Hepatocyte (in vitro differentiated cells): ENCODE results near the gene ATP8A1. TPM values are rescaled to one million over a fixed set of nuclear protein-coding genes. Genes with fewer than 3 reads are reported as not detected.

ENCODE experiments used
- DNase-seq: peaks from one replicate; pipeline ENCODE4 v3.0.0-alpha.2; 2016; ENCODE audit warnings: low spot score
- H2AFZ ChIP-seq: fragments of 200-600 bp; sonication (generic); 2 replicates; pipeline ENCODE4 v1.6.0; 2016; ENCODE audit warnings: antibody characterized with exemption, mild to moderate bottlenecking
- H3K27ac ChIP-seq: fragments of 200-600 bp; sonication (generic); 2 replicates; pipeline ENCODE4 v1.5.1; 2016; ENCODE audit warnings: mild to moderate bottlenecking
- H3K27me3 ChIP-seq: fragments of 200-600 bp; sonication (generic); 2 replicates; pipeline ENCODE4 v1.6.1; 2016
- H3K36me3 ChIP-seq: fragments of 200-600 bp; sonication (generic); replicated peaks from 2 replicates; pipeline ENCODE4 v1.5.1; 2016; ENCODE audit warnings: low read depth; ENCODE audit not compliant: insufficient read depth
- H3K4me1 ChIP-seq: fragments of 200-600 bp; sonication (generic); 2 replicates; pipeline ENCODE4 v1.5.1; 2016; ENCODE audit warnings: mild to moderate bottlenecking, moderate library complexity; ENCODE audit not compliant: insufficient read depth
- H3K4me2 ChIP-seq: fragments of 200-600 bp; sonication (generic); 2 replicates; pipeline ENCODE4 v1.6.0; 2016
- H3K4me3 ChIP-seq: fragments of 200-600 bp; sonication (generic); 2 replicates; pipeline ENCODE4 v1.5.1; 2016; ENCODE audit warnings: mild to moderate bottlenecking
- H3K79me2 ChIP-seq: fragments of 200-600 bp; sonication (generic); 2 replicates; pipeline ENCODE4 v1.6.0; 2017; ENCODE audit warnings: mild to moderate bottlenecking
- H3K9me2 ChIP-seq: fragments of 200-600 bp; sonication (generic); replicated peaks from 2 replicates; pipeline ENCODE4 v1.6.0; 2017; ENCODE audit warnings: mild to moderate bottlenecking; ENCODE audit not compliant: insufficient read depth
- H3K9me3 ChIP-seq: fragments of 200-600 bp; sonication (generic); 2 replicates; pipeline ENCODE4 v1.5.1; 2016; ENCODE audit warnings: low read depth, mild to moderate bottlenecking
- H4K20me1 ChIP-seq: fragments of 200-600 bp; sonication (generic); 2 replicates; pipeline ENCODE4 v1.6.0; 2016; ENCODE audit warnings: mild to moderate bottlenecking; ENCODE audit not compliant: insufficient read depth, poor library complexity, severe bottlenecking
- CTCF ChIP-seq: fragments of 200-600 bp; sonication (generic); IDR thresholded peaks from 2 replicates; pipeline ENCODE4 v1.5.1; 2016; ENCODE audit warnings: antibody characterized with exemption, mild to moderate bottlenecking; ENCODE audit not compliant: poor library complexity
- EZH2 ChIP-seq: fragments of 200-600 bp; sonication (generic); IDR thresholded peaks from 2 replicates; pipeline ENCODE4 v1.6.1; 2016; ENCODE audit warnings: antibody characterized with exemption, mild to moderate bottlenecking, borderline replicate concordance
- EZH2phosphoT487 ChIP-seq: fragments of 200-600 bp; sonication (generic); IDR thresholded peaks from one replicate; pipeline ENCODE4 v1.6.1; 2018; ENCODE audit warnings: antibody characterized with exemption, mild to moderate bottlenecking, low read depth, moderate library complexity; ENCODE audit not compliant: unreplicated experiment, severe bottlenecking
- WGBS: methylation state at CpG from one replicate; pipeline ENCODE4 v1.1.6; 2016; ENCODE audit warnings: low lambda C conversion rate; ENCODE audit errors: missing lambda C conversion rate; 5-methylcytosine and 5-hydroxymethylcytosine counted together
- polyA plus RNA-seq: library from polyadenylated mRNA; unstranded; fragments of >200 nt; fragmentation: Nextera tagmentation; extraction: Ambion mirVana; gene quantifications from 2 replicates; pipeline ENCODE4 v1.2.1, GENCODE V29; 2016
- total RNA-seq: library from RNA; depleted of rRNA; stranded (reverse); fragments of >200 nt; gene quantifications from 2 replicates; pipeline ENCODE4 v1.2.3, GENCODE V29; 2014

ATP8A1 gene
- total and polyA plus RNA-seq, 2 experiments from 2014 or later: 3.3 to 42.1 TPM

- H3K9me3 ChIP-seq: no peaks in the 10 kb centered on the region
- no peak overlapping the region for H3K4me2 ChIP-seq
- H3K4me3 ChIP-seq: no peak overlapping the region
- H3K79me2 ChIP-seq: no peaks in the 10 kb centered on the region
- H3K36me3 ChIP-seq: no peaks in the 10 kb centered on the region
- 69% methylated on average over 4 of the region's 4 CpGs for WGBS
- no peaks in the 10 kb centered on the region for H4K20me1 ChIP-seq
- H3K27ac ChIP-seq: no peak overlapping the region
- no peaks in the 10 kb centered on the region for H3K4me1 ChIP-seq
- no peak overlapping the region for H2AFZ ChIP-seq
- DNase-seq: no peak
- H3K9me2 ChIP-seq: no peaks in the 10 kb centered on the region
- H3K27me3 ChIP-seq: peaks cover 6% of the 10 kb centered on the region
- no peak for TF ChIP-seq EZH2
Measured at GRCh38 chr4:42671431-42672194, 14.7 kb upstream of the ATP8A1 start.

DNA sequence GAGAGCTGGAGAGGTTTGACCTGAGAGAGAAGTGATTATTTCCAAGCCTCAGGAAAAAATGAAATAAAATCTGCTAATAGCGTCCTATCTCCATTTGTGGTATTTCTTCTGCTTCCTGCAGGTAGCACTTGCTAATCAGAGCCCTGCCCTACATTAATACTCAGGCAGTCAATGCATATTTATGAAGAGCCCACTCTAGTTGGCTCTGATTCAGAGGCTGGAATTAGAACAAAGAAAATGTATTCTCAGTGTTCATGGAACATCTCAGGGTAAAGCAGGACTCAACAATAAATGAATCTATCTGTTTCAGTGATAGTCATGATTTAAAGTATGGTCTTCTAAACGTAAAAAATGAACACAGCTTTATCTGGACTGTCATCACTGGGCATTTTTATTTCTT, 1.4 kb upstream of the ATP8A1 start:
- 62% methylated on average over 2 of the region's 2 CpGs for WGBS
- H3K4me1 ChIP-seq: peaks cover 14% of the 10 kb centered on the region
- H4K20me1 ChIP-seq: no peaks in the 10 kb centered on the region
- H3K4me3 ChIP-seq: peak overlapping the region; percentile 89
- H3K79me2 ChIP-seq: peaks cover 3% of the 10 kb centered on the region
- H3K9me3 ChIP-seq: no peaks in the 10 kb centered on the region
- H3K4me2 ChIP-seq: peak overlapping the region; percentile 78
- no peaks in the 10 kb centered on the region for H3K36me3 ChIP-seq
- H2AFZ ChIP-seq: peak overlapping the region; percentile 98
- H3K27ac ChIP-seq: peak overlapping the region; percentile 95
- TF ChIP-seq EZH2: no peak
- no peak for TF ChIP-seq EZH2phosphoT487
- no peak for TF ChIP-seq CTCF
- H3K27me3 ChIP-seq: no peaks in the 10 kb centered on the region
- no peaks in the 10 kb centered on the region for H3K9me2 ChIP-seq
- DNase-seq: no peak

DNA sequence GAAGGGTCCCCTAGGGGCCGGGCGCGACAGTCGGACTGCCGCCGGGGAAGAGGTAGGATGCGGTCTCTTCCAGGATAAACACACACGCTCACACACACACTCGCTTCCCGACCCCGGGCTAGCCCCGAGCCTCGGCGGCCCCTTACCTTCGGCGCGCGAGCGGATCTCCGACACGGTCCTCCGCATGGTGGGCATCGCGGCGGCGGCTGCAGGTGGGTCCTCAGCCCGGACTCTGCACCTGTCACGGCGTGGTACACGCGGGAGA, 294 bp downstream of the ATP8A1 start:
- Histone ChIP-seq H2AFZ (peak overlapping the region; percentile 84), H3K9me3 (no peaks in the 10 kb centered on the region), H3K4me2 (peak overlapping the region; percentile 78), H3K27ac (peak overlapping the region; percentile 75), H3K27me3 (no peaks in the 10 kb centered on the region), H3K4me3 (peak overlapping the region; percentile 92), H3K4me1 (peaks cover 14% of the 10 kb centered on the region), H4K20me1 (no peaks in the 10 kb centered on the region), H3K9me2 (no peaks in the 10 kb centered on the region), H3K79me2 (peaks cover 18% of the 10 kb centered on the region), H3K36me3 (no peaks in the 10 kb centered on the region)
- under 1% methylated on average over 28 of the region's 31 CpGs for WGBS
- no peak for DNase-seq
- TF ChIP-seq EZH2phosphoT487 (no peak), CTCF (no peak), EZH2 (no peak)

GRCh38 chr4:42655921-42656678, 805 bp downstream of the ATP8A1 start:
- DNase-seq: peak; percentile 37
- H4K20me1 ChIP-seq: no peaks in the 10 kb centered on the region
- TF ChIP-seq EZH2: no peak
- TF ChIP-seq EZH2phosphoT487: no peak
- no peak for TF ChIP-seq CTCF
- H3K9me2 ChIP-seq: no peaks in the 10 kb centered on the region
- no peaks in the 10 kb centered on the region for H3K36me3 ChIP-seq
- H3K27ac ChIP-seq: peak overlapping the region; percentile 75
- H3K4me2 ChIP-seq: peak overlapping the region; percentile 78
- no peaks in the 10 kb centered on the region for H3K27me3 ChIP-seq
- H3K79me2 ChIP-seq: peaks cover 23% of the 10 kb centered on the region
- H2AFZ ChIP-seq: peak overlapping the region; percentile 84
- peaks cover 14% of the 10 kb centered on the region for H3K4me1 ChIP-seq
- under 1% methylated on average over 22 of the region's 39 CpGs for WGBS
- H3K9me3 ChIP-seq: no peaks in the 10 kb centered on the region
- peak overlapping the region; percentile 92 for H3K4me3 ChIP-seq
